Gastroesophageal sphincter (tissue), 3 donors: ENCODE measurements around the gene FNTB.

Source experiments
- POLR2A ChIP-seq, 2 donors: fragments of 450-650 bp; IDR thresholded peaks; one replicate each; pipeline ENCODE4 v1.6.1; 2017; ENCODE audit warnings: antibody characterized with exemption in 2 of 2, mild to moderate bottlenecking in 2 of 2, moderate library complexity in 1 of 2
- TF ChIP-seq, protein P1 (sequence below), 4 experiments: fragments of 200-600 bp in 2 of 4; fragments of 450-650 bp in 2 of 4; sonication (generic) in 1 of 4; IDR thresholded peaks; one replicate each; pipeline ENCODE4 v1.5.1; 2017 to 2019; ENCODE audit warnings: antibody characterized with exemption in 4 of 4, mild to moderate bottlenecking in 2 of 4, moderate library complexity in 2 of 4

DNA sequence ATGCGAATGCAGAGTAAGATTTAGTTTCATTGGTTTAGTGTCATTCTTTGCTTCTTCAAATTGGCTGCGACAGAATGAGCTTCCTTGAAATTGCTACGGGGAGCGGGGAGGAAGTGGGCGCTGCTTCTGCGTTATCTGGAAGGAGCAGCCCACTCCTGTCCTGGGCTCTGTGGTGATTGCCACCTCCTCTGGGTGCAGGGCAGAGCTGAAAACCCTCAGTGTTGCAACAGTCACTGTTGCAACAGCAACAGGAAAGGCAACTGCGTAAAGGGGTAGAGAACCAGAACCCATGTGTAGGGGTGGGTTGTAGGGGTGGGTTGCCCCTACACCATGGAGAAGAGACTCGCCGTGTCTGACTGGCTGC lies 57.9 kb downstream of the FNTB start:
- TF ChIP-seq, protein P1, sequence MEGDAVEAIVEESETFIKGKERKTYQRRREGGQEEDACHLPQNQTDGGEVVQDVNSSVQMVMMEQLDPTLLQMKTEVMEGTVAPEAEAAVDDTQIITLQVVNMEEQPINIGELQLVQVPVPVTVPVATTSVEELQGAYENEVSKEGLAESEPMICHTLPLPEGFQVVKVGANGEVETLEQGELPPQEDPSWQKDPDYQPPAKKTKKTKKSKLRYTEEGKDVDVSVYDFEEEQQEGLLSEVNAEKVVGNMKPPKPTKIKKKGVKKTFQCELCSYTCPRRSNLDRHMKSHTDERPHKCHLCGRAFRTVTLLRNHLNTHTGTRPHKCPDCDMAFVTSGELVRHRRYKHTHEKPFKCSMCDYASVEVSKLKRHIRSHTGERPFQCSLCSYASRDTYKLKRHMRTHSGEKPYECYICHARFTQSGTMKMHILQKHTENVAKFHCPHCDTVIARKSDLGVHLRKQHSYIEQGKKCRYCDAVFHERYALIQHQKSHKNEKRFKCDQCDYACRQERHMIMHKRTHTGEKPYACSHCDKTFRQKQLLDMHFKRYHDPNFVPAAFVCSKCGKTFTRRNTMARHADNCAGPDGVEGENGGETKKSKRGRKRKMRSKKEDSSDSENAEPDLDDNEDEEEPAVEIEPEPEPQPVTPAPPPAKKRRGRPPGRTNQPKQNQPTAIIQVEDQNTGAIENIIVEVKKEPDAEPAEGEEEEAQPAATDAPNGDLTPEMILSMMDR (IDR thresholded peaks at IDR 0.05): no peak
- TF ChIP-seq POLR2A (IDR thresholded peaks at IDR 0.05): no peak
